A673 (cell line): ENCODE data around the gene LCN1. TPM values are rescaled to one million over a fixed set of nuclear protein-coding genes. Genes with fewer than 3 reads are reported as not detected.

Experiments used
- BruUV-seq: library from RNA; stranded (reverse); fragments of 400-500 nt; replicated peaks from 2 replicates; lab custom pipeline; 2021; lab: Mats Ljungman, UMichigan
- CTCF ChIA-PET: fragments of 300-600 bp; sonication (Branson Sonifier 250); formaldehyde crosslinking; loops from one replicate; lab custom pipeline; 2022; ENCODE audit warnings: antibody characterized with exemption; lab: Charles Lee
- POLR2A ChIA-PET: fragments of 300-600 bp; sonication (Branson Sonifier 250); formaldehyde crosslinking; loops from one replicate; lab custom pipeline; 2022; ENCODE audit warnings: antibody characterized with exemption; ENCODE audit not compliant: low non-redundant PET; lab: Charles Lee
- DNase-seq: peaks from one replicate; pipeline ENCODE4 v3.0.0-alpha.2; 2015; ENCODE audit warnings: low spot score
- H3K27ac ChIP-seq: fragments of 200-600 bp; sonication (generic); 2 replicates; pipeline ENCODE4 v1.5.1; 2016; ENCODE audit warnings: mixed run types, low read depth, mild to moderate bottlenecking, mixed read lengths, antibody characterized with exemption, low read length; ENCODE audit not compliant: poor library complexity, severe bottlenecking
- H3K27me3 ChIP-seq: fragments of 200-600 bp; sonication (generic); replicated peaks from 2 replicates; pipeline ENCODE4 v1.6.1; 2017; ENCODE audit warnings: mixed run types, low read depth, mild to moderate bottlenecking, mixed read lengths, antibody characterized with exemption, low read length; ENCODE audit not compliant: insufficient read depth, poor library complexity
- H3K36me3 ChIP-seq: fragments of 200-600 bp; sonication (generic); 2 replicates; pipeline ENCODE4 v1.6.1; 2016; ENCODE audit warnings: mixed run types, mild to moderate bottlenecking, mixed read lengths, antibody characterized with exemption, low read length; ENCODE audit not compliant: insufficient read depth, poor library complexity, severe bottlenecking
- H3K4me1 ChIP-seq: fragments of 200-600 bp; sonication (generic); 2 replicates; pipeline ENCODE4 v1.6.1; 2017; ENCODE audit warnings: mixed run types, mild to moderate bottlenecking, mixed read lengths, antibody characterized with exemption, low read length; ENCODE audit not compliant: insufficient read depth, poor library complexity, severe bottlenecking
- H3K4me3 ChIP-seq: fragments of 200-600 bp; sonication (generic); 2 replicates; pipeline ENCODE4 v1.5.1; 2016; ENCODE audit warnings: low read depth, mixed run types, mild to moderate bottlenecking, mixed read lengths, low read length; ENCODE audit not compliant: poor library complexity, severe bottlenecking
- H3K9me3 ChIP-seq: fragments of 200-600 bp; sonication (generic); 2 replicates; pipeline ENCODE4 v1.6.1; 2016; ENCODE audit warnings: mixed run types, low read depth, mild to moderate bottlenecking, mixed read lengths, antibody characterized with exemption, low read length; ENCODE audit not compliant: poor library complexity, severe bottlenecking
- CTCF ChIP-seq: fragments of 300-800, 200-600 bp; sonication (generic); conservative IDR thresholded peaks from 2 replicates; pipeline ENCODE4 v1.5.1; 2017; ENCODE audit warnings: low read depth, mild to moderate bottlenecking, antibody characterized with exemption, low read length, moderate library complexity, mixed read lengths
- EZH2 ChIP-seq: fragments of 200-600 bp; sonication (generic); IDR thresholded peaks from 2 replicates; pipeline ENCODE4 v1.6.1; 2017; ENCODE audit warnings: borderline replicate concordance, low read depth, mild to moderate bottlenecking, mixed read lengths, antibody characterized with exemption, low read length; ENCODE audit not compliant: poor library complexity, severe bottlenecking
- intact Hi-C: fragments of 100-400 bp; cut with micrococcal nuclease; formaldehyde crosslinking; loops from one replicate; pipeline ENCODE4 v1.10.0; 2022; ENCODE audit not compliant: unreplicated experiment
- total RNA-seq: library from RNA; stranded (reverse); gene quantifications from 2 replicates; pipeline ENCODE4 v1.2.3, GENCODE V29; 2021

LCN1 gene
- total RNA-seq, 1 experiment from 2014 or later = not detected

DNA sequence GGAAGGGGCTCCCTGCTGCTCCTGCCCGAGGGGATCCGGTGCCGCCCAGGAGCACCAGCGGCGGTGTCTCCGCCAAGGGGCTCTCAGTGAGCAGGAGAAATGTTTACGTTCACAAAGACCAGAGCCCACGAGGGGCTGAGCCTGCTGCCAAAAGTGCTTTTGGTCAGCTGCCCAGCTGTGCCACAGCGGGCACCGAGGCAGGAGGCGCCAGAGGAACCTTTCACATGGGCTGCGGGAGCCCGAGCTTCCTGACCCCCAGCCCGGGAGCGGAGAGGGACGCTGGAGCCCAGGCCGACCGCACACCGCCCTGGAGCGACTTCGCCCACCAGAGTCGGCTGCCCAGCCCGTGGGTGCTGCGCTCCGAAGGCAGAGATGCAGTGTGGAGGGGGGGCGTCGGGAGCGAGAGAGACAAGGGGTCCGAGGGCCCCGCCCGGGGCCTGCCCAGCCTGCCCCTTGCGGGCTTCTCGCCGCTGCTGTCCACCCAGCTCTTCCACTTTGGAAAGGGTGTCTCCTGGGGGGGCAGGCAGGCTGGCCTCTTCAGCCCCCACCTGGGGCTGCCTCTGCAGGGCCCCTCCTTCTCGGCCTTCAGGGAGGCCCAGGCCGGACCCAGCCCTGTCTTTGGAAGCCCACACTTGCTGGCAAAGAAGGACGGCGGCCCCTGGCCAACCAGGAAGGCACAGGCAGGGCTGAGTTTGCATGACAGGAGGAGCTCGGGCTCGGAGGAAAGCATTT is 33.8 kb upstream of the LCN1 start:
- no peaks in the 10 kb centered on the region for H3K36me3 ChIP-seq
- no TSS peak for BruUV-seq
- no peaks in the 10 kb centered on the region for H3K27me3 ChIP-seq
- intact Hi-C loops = no loop called here
- TF ChIP-seq EZH2 (no peak), CTCF (no peak)
- no peaks in the 10 kb centered on the region for H3K9me3 ChIP-seq
- no peak for DNase-seq
- POLR2A ChIA-PET = no interaction called here
- no peaks in the 10 kb centered on the region for H3K4me1 ChIP-seq
- no peak overlapping the region for H3K4me3 ChIP-seq
- CTCF ChIA-PET = no interaction called here
- no peak overlapping the region for H3K27ac ChIP-seq

DNA sequence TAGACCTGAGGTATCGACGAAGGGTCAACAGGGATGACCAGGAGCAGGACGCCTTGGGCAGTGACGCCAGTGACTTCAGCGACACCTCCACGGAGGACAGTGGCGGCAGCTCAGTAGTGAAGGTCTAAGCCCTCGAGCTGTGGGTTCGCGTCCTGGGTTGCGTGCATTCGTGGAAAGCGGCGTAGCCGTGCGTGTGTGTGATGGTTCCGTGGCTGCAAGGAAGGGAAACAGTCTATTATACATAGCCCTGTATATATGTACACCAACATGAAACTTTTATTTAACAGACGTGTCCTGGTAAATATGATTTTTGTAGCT is 33.3 kb upstream of the LCN1 start:
- BruUV-seq = no TSS peak
- no peak for TF ChIP-seq EZH2
- TF ChIP-seq CTCF = no peak

GRCh38 chr9:135488527-135488926 is 32.7 kb upstream of the LCN1 start:
- no peak for DNase-seq
- Histone ChIP-seq H3K9me3 (no peaks in the 10 kb centered on the region), H3K27me3 (no peaks in the 10 kb centered on the region), H3K27ac (no peak overlapping the region), H3K36me3 (no peaks in the 10 kb centered on the region), H3K4me1 (no peaks in the 10 kb centered on the region), H3K4me3 (no peak overlapping the region)
- TF ChIP-seq EZH2 (no peak), CTCF (no peak)
- CTCF ChIA-PET = no interaction called here
- intact Hi-C loops = no loop called here
- POLR2A ChIA-PET = no interaction called here
- no TSS peak for BruUV-seq

More for the DNA sequence above, 33.3 kb upstream of the LCN1 start:
- CTCF ChIA-PET = no interaction called here
- Histone ChIP-seq H3K9me3 (no peaks in the 10 kb centered on the region), H3K27me3 (no peaks in the 10 kb centered on the region), H3K4me1 (no peaks in the 10 kb centered on the region), H3K27ac (no peak overlapping the region), H3K36me3 (no peaks in the 10 kb centered on the region), H3K4me3 (no peak overlapping the region)
- intact Hi-C loops = no loop called here
- DNase-seq = no peak
- POLR2A ChIA-PET = no interaction called here
